ENCODE measurements around the gene SYVN1.
"Not testable (repeated sequence)": the region's sequence is repeated elsewhere in the genome, so short reads cannot be mapped to it uniquely, and the experiment has no call there.

SYVN1 gene

GRCh38 chr11:65165410-65166317 is 31.3 kb upstream of the SYVN1 start:
- in situ Hi-C loops (cut with MboI; ENCODE audit: low sequenced_read_pairs), result no loop called here
- Histone ChIP-seq H3K36me3 (replicated peaks) (no peaks in the 10 kb centered on the region), H3K4me1 (no peaks in the 10 kb centered on the region), H3K9me3 (no peaks in the 10 kb centered on the region), H3K4me3 (no peak overlapping the region), H3K27me3 (ENCODE audit: low read depth) (no peaks in the 10 kb centered on the region)
- DNase-seq (ENCODE audit: low spot score in 2 of 2), result no peak

GRCh38 chr11:65163684-65164083 is 29.4 kb upstream of the SYVN1 start:
- no peak for DNase-seq (ENCODE audit: low spot score in 2 of 2)
- Histone ChIP-seq H3K27me3 (ENCODE audit: low read depth) (no peaks in the 10 kb centered on the region), H3K4me3 (no peak overlapping the region), H3K4me1 (no peaks in the 10 kb centered on the region), H3K9me3 (no peaks in the 10 kb centered on the region), H3K36me3 (replicated peaks) (no peaks in the 10 kb centered on the region)
- in situ Hi-C loops (cut with MboI; ENCODE audit: low sequenced_read_pairs), result no loop called here

DNA sequence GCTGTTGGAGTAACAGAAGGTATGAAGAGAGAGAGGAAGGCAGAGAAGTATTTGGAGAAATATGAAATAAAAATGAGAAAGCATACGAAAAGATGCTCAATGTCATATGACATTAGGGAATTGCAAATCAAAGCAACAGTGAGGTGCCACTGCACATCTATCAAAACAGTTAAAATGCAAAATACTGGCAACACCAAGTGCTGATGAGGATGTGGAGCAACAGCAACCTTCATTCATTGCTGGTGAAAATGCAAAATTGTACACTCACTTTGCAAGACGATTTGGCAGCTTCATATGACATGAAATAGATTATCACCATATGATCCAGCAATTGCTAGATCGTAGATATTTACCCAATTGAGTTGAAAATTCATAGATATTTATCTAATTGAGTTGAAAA is 26.3 kb upstream of the SYVN1 start:
- H3K4me1 ChIP-seq, result no peaks in the 10 kb centered on the region
- no peak overlapping the region for H3K4me3 ChIP-seq
- H3K27me3 ChIP-seq (ENCODE audit: low read depth), result no peaks in the 10 kb centered on the region
- no peaks in the 10 kb centered on the region for H3K9me3 ChIP-seq
- no peaks in the 10 kb centered on the region for H3K36me3 ChIP-seq (replicated peaks)
- DNase-seq (ENCODE audit: low spot score in 2 of 2), result no peak
- in situ Hi-C loops (cut with MboI; ENCODE audit: low sequenced_read_pairs), result no loop called here

DNA sequence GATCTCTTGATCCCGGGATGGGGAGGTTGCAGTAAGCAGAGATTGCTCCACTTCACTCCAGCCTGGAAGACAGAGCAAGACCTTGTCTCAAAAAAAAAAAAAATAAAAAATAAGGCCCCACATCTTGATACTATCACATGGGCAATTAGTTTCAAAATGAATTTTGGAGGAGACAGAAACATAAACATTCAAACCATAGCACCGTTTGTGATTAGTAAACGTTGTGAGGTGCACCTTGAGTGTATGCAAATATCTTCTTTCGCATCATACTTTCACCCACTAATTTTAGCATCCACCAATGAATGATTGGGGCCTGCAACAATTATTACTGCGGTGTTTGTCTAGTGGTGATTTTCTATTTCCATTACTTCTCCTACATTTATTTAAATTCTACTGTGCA is 24.7 kb upstream of the SYVN1 start:
- in situ Hi-C loops (cut with MboI; ENCODE audit: low sequenced_read_pairs), result no loop called here
- H3K4me1 ChIP-seq, result no peaks in the 10 kb centered on the region
- H3K4me3 ChIP-seq, result no peak overlapping the region
- no peaks in the 10 kb centered on the region for H3K27me3 ChIP-seq (ENCODE audit: low read depth)
- DNase-seq (ENCODE audit: low spot score in 2 of 2), result no peak
- H3K36me3 ChIP-seq (replicated peaks), result no peaks in the 10 kb centered on the region
- no peaks in the 10 kb centered on the region; the same call in 1 of the 2 replicates for H3K9me3 ChIP-seq

DNA sequence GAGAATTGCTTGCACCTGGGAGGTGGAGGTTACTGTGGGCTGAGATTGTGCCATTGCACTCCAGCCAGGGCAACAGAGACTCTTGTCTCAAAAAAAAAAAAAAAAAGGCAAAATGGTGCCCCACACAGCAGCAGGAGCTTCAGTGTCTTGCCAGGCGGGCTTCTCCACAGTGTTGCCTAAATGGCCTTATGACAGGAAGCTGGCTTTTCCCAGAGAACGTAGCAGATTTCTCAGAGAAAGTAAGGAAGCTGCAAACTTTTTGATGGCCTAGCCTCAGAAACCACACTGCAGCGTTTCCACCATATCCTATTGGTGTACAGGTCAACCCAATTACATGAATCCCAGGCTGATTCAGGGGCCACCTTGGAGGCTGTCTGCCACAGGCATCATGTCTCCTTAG is 23.0 kb upstream of the SYVN1 start:
- DNase-seq (ENCODE audit: low spot score in 2 of 2), result no peak
- no peaks in the 10 kb centered on the region for H3K4me1 ChIP-seq
- peaks cover 2% of the 10 kb centered on the region; the same call in 1 of the 2 replicates for H3K27me3 ChIP-seq (ENCODE audit: low read depth)
- H3K36me3 ChIP-seq (replicated peaks), result no peaks in the 10 kb centered on the region
- H3K4me3 ChIP-seq, result no peak overlapping the region
- in situ Hi-C loops (cut with MboI; ENCODE audit: low sequenced_read_pairs), result no loop called here
- no peaks in the 10 kb centered on the region; the same call in 1 of the 2 replicates for H3K9me3 ChIP-seq

- Histone ChIP-seq H3K36me3 (replicated peaks) (no peaks in the 10 kb centered on the region), H3K4me3 (no peak overlapping the region), H3K4me1 (no peaks in the 10 kb centered on the region), H3K27me3 (ENCODE audit: low read depth) (peaks cover 5% of the 10 kb centered on the region; the same call in 1 of the 2 replicates), H3K9me3 (no peaks in the 10 kb centered on the region; the same call in 1 of the 2 replicates)
- in situ Hi-C loops (cut with MboI; ENCODE audit: low sequenced_read_pairs), result no loop called here
- DNase-seq (ENCODE audit: low spot score in 2 of 2), result no peak
Measured at GRCh38 chr11:65156926-65157325, 22.6 kb upstream of the SYVN1 start.

DNA sequence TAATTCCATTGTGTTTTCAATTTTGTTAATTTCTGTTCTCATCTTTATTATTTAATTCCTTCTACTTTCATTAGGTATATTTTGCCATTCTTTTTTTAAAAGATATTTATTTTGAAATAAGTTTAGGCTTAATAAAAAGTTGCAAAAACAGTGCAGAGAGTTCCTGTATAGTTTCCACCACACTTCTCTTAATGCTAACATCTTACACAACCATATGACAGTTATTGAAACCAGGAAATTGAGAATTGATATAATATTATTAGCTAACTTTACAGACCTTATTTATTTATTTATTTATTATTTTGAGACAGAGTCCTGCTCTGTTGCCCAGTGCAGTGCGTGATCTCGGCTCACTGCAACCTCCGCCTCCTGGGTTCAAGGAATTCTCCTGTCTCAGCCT is 21.9 kb upstream of the SYVN1 start:
- no peaks in the 10 kb centered on the region for H3K4me1 ChIP-seq
- H3K27me3 ChIP-seq (ENCODE audit: low read depth), result peaks cover 5% of the 10 kb centered on the region; the same call in 1 of the 2 replicates
- no peaks in the 10 kb centered on the region; the same call in 1 of the 2 replicates for H3K9me3 ChIP-seq
- H3K36me3 ChIP-seq (replicated peaks), result no peaks in the 10 kb centered on the region
- H3K4me3 ChIP-seq, result no peak overlapping the region
- no peak for DNase-seq (ENCODE audit: low spot score in 2 of 2)
- in situ Hi-C loops (cut with MboI; ENCODE audit: low sequenced_read_pairs), result no loop called here

DNA sequence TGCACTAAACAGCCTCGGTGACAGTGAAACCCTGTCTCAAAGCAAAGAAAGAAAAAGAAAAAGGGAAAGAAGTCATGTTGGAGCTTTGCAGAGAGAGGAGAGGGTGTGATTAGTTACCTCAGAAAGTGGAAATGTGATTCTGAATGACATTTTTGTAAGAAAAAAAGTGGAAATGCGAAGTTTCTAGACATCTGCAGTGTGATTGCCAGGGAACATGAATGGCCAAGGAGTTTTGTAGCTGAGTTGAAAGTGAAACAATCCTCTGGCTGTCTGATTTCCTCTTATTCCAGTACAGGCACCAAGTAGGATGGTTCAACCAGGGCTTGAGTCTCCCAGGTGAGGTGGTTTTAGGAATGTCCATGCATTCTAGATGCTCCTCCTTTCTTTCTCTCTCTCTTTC is 17.8 kb upstream of the SYVN1 start:
- DNase-seq (ENCODE audit: low spot score in 2 of 2), result no peak

DNA sequence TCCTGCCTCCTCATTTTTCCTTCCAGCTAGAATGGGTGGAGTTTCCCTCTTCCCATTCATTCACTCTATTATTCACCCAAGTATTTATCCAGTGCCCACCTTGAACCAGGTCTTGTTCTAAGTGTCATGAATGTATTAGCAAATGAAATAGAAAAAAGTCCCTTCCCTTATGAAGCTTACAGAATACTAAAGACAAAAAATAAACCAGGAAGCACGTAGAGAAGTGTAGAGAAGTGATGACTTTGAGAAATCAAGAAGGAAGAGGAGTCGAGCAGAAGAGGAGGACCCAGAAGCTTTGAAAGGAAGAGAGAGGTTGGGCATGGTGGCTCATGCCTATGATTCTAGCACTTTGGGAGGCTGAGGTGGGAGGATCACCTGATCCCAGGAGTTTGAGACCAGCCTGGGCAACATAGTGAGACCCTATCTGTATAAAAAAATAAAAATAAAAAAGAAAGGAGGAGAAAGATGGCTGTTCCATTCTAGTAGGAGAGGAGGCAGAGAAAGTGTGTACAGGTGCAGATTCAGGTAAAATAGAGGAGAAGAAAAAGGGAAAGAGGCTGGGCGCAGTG is 17.1 kb upstream of the SYVN1 start:
- in situ Hi-C loops (cut with MboI; ENCODE audit: low sequenced_read_pairs), result no loop called here
- Histone ChIP-seq H3K4me1 (no peaks in the 10 kb centered on the region), H3K36me3 (replicated peaks) (no peaks in the 10 kb centered on the region), H3K4me3 (no peak overlapping the region), H3K27me3 (ENCODE audit: low read depth) (peaks cover 5% of the 10 kb centered on the region; the same call in 1 of the 2 replicates), H3K9me3 (no peaks in the 10 kb centered on the region; the same call in 1 of the 2 replicates)
- DNase-seq (ENCODE audit: low spot score in 2 of 2), result no peak

More for the DNA sequence above, 17.8 kb upstream of the SYVN1 start:
- in situ Hi-C loops (cut with MboI; ENCODE audit: low sequenced_read_pairs), result no loop called here
- Histone ChIP-seq H3K4me3 (no peak overlapping the region), H3K27me3 (ENCODE audit: low read depth) (peaks cover 5% of the 10 kb centered on the region; the same call in 1 of the 2 replicates), H3K4me1 (no peaks in the 10 kb centered on the region), H3K9me3 (no peaks in the 10 kb centered on the region; the same call in 1 of the 2 replicates), H3K36me3 (replicated peaks) (no peaks in the 10 kb centered on the region)

DNA sequence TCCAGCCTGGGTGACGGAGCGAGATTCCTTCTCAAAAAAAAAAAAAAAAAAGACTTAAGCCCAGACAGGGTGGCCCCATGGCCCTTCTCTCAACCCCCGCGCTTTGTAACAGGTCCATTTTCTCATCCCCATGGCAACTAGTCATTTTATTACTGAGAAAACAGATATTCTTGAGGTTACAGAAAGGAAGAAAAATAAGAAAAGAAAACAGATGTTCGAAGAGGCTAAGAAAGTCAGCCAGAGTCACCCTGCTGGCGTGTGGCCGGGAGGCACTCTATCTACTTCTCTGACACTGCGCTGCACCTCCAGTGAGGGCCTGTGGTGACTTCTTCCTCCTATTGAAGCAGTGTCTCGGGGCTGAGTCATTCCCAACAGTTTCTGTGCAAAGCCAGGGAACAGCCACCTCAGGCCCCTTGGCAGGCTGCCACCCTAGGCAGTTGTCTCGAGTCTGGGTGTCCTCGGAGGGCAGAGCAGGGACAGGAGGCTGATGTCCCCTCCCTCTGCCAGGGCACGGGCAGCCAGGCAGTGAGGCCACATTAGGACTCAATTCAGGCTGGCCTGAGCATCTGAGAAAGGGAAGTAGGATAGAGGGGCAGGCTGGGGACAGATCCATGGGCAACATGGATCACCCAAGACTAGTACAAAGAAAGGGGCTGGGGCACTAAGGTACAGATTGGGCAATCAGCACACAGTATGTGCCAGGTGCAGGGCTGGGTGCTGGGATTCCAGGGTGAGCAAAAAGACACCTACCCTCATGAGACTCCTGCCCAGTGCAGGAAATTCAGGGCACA is 16.4 kb upstream of the SYVN1 start:
- no peaks in the 10 kb centered on the region; the same call in 1 of the 2 replicates for H3K9me3 ChIP-seq
- no peaks in the 10 kb centered on the region for H3K36me3 ChIP-seq (replicated peaks)
- in situ Hi-C loops (cut with MboI; ENCODE audit: low sequenced_read_pairs), result no loop called here
- H3K4me3 ChIP-seq, result no peak overlapping the region
- H3K27me3 ChIP-seq (ENCODE audit: low read depth), result peaks cover 5% of the 10 kb centered on the region; the same call in 1 of the 2 replicates
- no peaks in the 10 kb centered on the region for H3K4me1 ChIP-seq
- peak in 1 of 2 experiments; percentile 42 for DNase-seq (ENCODE audit: low spot score in 2 of 2)

DNA sequence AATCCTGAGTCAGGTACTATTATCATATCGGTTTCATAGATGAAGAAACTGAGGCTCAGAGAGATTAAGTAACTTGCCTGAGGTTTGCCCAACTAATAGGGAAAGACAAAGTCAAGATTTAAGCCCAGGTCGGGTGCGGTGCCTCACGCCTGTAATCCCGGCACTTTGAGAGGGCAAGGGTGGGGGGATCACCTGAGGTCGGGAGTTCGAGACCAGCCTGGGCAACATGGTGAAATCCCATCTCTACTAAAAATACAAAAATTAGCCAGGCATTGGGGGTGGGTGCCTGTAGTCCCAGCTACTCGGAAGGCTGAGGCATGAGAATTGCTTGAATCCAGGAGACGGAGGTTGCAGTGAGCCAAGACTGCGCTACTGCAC is 15.8 kb upstream of the SYVN1 start:
- H3K36me3 ChIP-seq (replicated peaks); H3K9me3 ChIP-seq; H3K4me1 ChIP-seq; H3K27me3 ChIP-seq (ENCODE audit: low read depth); DNase-seq (ENCODE audit: low spot score in 2 of 2); in situ Hi-C loops (cut with MboI; ENCODE audit: low sequenced_read_pairs); H3K4me3 ChIP-seq: not testable (repeated sequence)

DNA sequence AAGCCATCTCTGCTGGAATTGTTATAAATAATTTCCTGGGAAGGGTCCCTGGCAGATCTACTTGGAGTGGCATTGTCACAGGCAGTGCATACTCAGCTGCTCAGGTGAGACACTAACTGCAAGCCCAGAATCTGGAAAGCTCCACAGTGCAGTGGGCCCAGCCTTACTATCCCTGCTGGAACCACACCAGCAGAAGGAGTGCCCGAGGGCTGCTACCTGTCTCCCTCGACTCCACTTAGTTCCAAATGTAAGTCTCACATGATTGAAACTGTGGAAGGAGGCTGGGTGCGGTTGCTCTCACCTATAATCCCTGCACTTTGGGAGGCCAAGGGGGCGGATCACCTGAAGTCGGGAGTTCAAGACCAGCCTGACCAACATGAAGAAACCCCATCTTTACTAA is 14.3 kb upstream of the SYVN1 start:
- H3K4me1 ChIP-seq, result no peaks in the 10 kb centered on the region
- H3K9me3 ChIP-seq, result no peaks in the 10 kb centered on the region
- no peaks in the 10 kb centered on the region for H3K36me3 ChIP-seq (replicated peaks)
- no peak for DNase-seq (ENCODE audit: low spot score in 2 of 2)
- H3K4me3 ChIP-seq, result no peak overlapping the region
- in situ Hi-C loops (cut with MboI; ENCODE audit: low sequenced_read_pairs), result no loop called here
- H3K27me3 ChIP-seq (ENCODE audit: low read depth), result peaks cover 5% of the 10 kb centered on the region; the same call in 1 of the 2 replicates

- Histone ChIP-seq H3K4me1 (no peaks in the 10 kb centered on the region), H3K36me3 (replicated peaks) (no peaks in the 10 kb centered on the region), H3K27me3 (ENCODE audit: low read depth) (peaks cover 4% of the 10 kb centered on the region; the same call in 1 of the 2 replicates), H3K4me3 (no peak overlapping the region), H3K9me3 (no peaks in the 10 kb centered on the region)
- in situ Hi-C loops (cut with MboI; ENCODE audit: low sequenced_read_pairs), result no loop called here
- DNase-seq (ENCODE audit: low spot score in 2 of 2), result no peak
Measured at GRCh38 chr11:65147352-65148075, 13.2 kb upstream of the SYVN1 start.

Measured in HAP-1 (cell line).